Brain microvascular endothelial cell (primary cell): ENCODE data around the gene TMEM266.

Experiments used
- DNase-seq: peaks from one replicate; pipeline ENCODE4 v3.0.0-alpha.2; 2020
- H3K27ac ChIP-seq: fragments of 250-450 bp; sonication (Bioruptor Pico); 2 replicates; pipeline ENCODE4 v1.5.1; 2020; ENCODE audit warnings: mild to moderate bottlenecking, moderate library complexity
- H3K27me3 ChIP-seq: fragments of 250-450 bp; sonication (Bioruptor Pico); replicated peaks from 2 replicates; pipeline ENCODE4 v1.5.1; 2020; ENCODE audit warnings: mild to moderate bottlenecking
- H3K36me3 ChIP-seq: fragments of 250-450 bp; sonication (Bioruptor Pico); replicated peaks from 2 replicates; pipeline ENCODE4 v1.5.1; 2020; ENCODE audit warnings: mild to moderate bottlenecking
- H3K4me3 ChIP-seq: 2 replicates; pipeline ENCODE4 v1.5.1; 2011; ENCODE audit warnings: low read depth, mild to moderate bottlenecking, control low read depth, low read length, moderate library complexity
- CTCF ChIP-seq: IDR thresholded peaks from 2 replicates; pipeline ENCODE4 v1.5.1; 2011; ENCODE audit warnings: low read depth, mild to moderate bottlenecking, moderate library complexity, low read length, control low read depth, inconsistent platforms; ENCODE audit errors: missing control alignments
- in situ Hi-C: cut with HindIII; loops from 2 replicates; pipeline ENCODE4 v1.10.0; 2017; ENCODE audit warnings: low sequenced_read_pairs, low pct_ligation_motif_present

Gene TMEM266

DNA sequence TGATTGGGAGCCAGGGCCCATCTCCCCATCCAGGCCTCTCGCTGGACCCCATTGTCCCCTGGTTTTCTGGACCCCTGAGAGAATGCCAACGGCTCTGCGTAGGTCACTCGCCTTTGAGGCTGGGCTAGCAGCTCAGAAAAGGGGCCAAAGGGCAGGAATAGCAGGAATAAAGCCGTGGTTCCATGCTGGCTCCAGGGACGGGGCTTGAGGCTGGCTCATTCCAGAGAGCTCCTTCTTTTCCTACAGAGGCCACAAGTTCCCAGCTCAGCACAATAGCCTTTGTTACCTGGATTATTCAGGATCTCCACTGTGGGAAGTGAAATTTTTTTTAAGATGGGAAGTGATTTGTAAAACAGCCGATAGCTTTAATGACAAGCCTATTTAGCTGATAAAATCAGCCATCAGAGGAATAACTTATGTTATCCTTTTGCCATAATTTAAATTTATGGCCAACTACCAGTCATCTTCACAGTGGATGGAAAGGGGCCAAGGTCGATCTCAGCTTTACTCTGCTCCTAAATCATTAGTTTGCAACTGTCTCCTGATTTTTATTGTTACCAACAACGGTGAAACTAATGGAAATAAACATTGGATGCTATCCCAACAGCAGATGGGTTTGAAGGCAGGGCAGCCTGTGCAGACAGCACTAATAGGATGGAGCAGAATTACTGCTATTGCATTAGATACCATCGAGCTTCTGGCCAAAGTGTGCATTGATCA is 124.3 kb downstream of the TMEM266 start:
- TF ChIP-seq CTCF = no peak
- Histone ChIP-seq H3K27me3 (no peaks in the 10 kb centered on the region), H3K27ac (no peak overlapping the region), H3K36me3 (no peaks in the 10 kb centered on the region), H3K4me3 (no peak overlapping the region)
- no peak for DNase-seq
- in situ Hi-C loops = no loop called here

- Histone ChIP-seq H3K27me3 (no peaks in the 10 kb centered on the region), H3K27ac (no peak overlapping the region), H3K36me3 (no peaks in the 10 kb centered on the region), H3K4me3 (no peak overlapping the region)
- DNase-seq = no peak
- in situ Hi-C loops = no loop called here
- TF ChIP-seq CTCF = no peak
Observed at GRCh38 chr15:76184650-76185035, 124.9 kb downstream of the TMEM266 start.

DNA sequence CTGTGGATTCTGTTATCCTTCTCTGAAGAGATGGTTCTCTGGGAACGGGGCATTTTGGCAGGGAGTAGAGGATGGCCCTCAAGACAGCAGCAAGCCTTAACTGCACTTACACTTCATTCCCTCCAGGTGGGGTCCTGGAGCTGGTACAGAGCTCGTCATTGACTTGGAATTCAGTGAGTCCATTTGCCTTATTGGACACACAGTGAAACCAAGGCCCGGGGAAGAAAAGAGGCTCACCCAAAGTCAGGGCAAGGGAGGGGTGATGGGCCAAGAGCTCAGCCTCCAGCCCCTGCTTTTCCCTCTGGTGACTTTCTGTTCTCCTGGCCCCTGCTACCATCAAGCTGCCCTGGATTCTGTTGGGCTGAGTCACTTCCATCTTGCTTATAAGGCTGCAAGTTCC is 125.9 kb downstream of the TMEM266 start:
- TF ChIP-seq CTCF = peak; percentile 87
- Histone ChIP-seq H3K36me3 (no peaks in the 10 kb centered on the region), H3K4me3 (no peak overlapping the region), H3K27me3 (no peaks in the 10 kb centered on the region), H3K27ac (no peak overlapping the region)
- peak; percentile 68 for DNase-seq
- in situ Hi-C loops = no loop called here

GRCh38 chr15:76187163-76187562 is 127.4 kb downstream of the TMEM266 start:
- in situ Hi-C loops = no loop called here
- Histone ChIP-seq H3K36me3 (no peaks in the 10 kb centered on the region), H3K4me3 (no peak overlapping the region), H3K27me3 (no peaks in the 10 kb centered on the region), H3K27ac (no peak overlapping the region)
- TF ChIP-seq CTCF = no peak
- DNase-seq = no peak

- in situ Hi-C loops = no loop called here
- no peak for TF ChIP-seq CTCF
- no peak overlapping the region for H3K4me3 ChIP-seq
- H3K27me3 ChIP-seq = no peaks in the 10 kb centered on the region
- no peak overlapping the region for H3K27ac ChIP-seq
- H3K36me3 ChIP-seq = no peaks in the 10 kb centered on the region
- no peak for DNase-seq
Observed at GRCh38 chr15:76189106-76189505, 129.3 kb downstream of the TMEM266 start.

- TF ChIP-seq CTCF = no peak
- Histone ChIP-seq H3K27me3 (no peaks in the 10 kb centered on the region), H3K4me3 (no peak overlapping the region), H3K36me3 (no peaks in the 10 kb centered on the region), H3K27ac (no peak overlapping the region)
- no peak for DNase-seq
- in situ Hi-C loops = no loop called here
Observed at GRCh38 chr15:76190070-76190564, 130.3 kb downstream of the TMEM266 start.
